ENCODE data around the gene YTHDC2.

GRCh38 chr5:113546703-113547183, 33.2 kb downstream of the YTHDC2 start:
- TF ChIP-seq POLR2A (IDR thresholded peaks at IDR 0.05; ENCODE audit: extremely low read depth, insufficient read length), result no peak
- TF ChIP-seq MYC (IDR thresholded peaks at IDR 0.05; ENCODE audit: low read depth, low read length), result no peak
- TF ChIP-seq, protein P1, sequence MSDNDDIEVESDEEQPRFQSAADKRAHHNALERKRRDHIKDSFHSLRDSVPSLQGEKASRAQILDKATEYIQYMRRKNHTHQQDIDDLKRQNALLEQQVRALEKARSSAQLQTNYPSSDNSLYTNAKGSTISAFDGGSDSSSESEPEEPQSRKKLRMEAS (IDR thresholded peaks at IDR 0.05; ENCODE audit: low read depth, low read length), result no peak
- TF ChIP-seq CTCF (IDR thresholded peaks at IDR 0.05; ENCODE audit: low read depth, low read length), result no peak

Measured in NB4 (cell line).